Memory B cell (primary cell): ENCODE results near the gene RPE.

Experiments used
- ATAC-seq: fragments of 150-1000 bp; cut with Tn5 transposase; 2 replicates; pipeline ENCODE4 v1.10.0; 2021; ENCODE audit warnings: low read depth, mild to moderate bottlenecking, moderate library complexity
- DNase-seq, 2 donors: peaks; one replicate each; pipeline ENCODE4 v3.0.0; 2022; ENCODE audit warnings: low spot score in 2 of 2
- H3K27ac Mint-ChIP-seq: one replicate; pipeline ENCODE4 v1.8.0; 2022; ENCODE audit warnings: mild to moderate bottlenecking, moderate library complexity, mixed read lengths
- H3K27me3 Mint-ChIP-seq: one replicate; pipeline ENCODE4 v1.8.0; 2022; ENCODE audit warnings: mixed read lengths
- H3K36me3 Mint-ChIP-seq: one replicate; pipeline ENCODE4 v1.8.0; 2022; ENCODE audit warnings: mild to moderate bottlenecking, mixed read lengths
- H3K4me1 Mint-ChIP-seq: one replicate; pipeline ENCODE4 v1.8.0; 2022; ENCODE audit warnings: mixed read lengths
- H3K4me3 Mint-ChIP-seq: one replicate; pipeline ENCODE4 v1.8.0; 2022; ENCODE audit warnings: mild to moderate bottlenecking, moderate library complexity, mixed read lengths
- H3K9me3 Mint-ChIP-seq: one replicate; pipeline ENCODE4 v1.8.0; 2022; ENCODE audit warnings: mixed read lengths

RPE gene

DNA sequence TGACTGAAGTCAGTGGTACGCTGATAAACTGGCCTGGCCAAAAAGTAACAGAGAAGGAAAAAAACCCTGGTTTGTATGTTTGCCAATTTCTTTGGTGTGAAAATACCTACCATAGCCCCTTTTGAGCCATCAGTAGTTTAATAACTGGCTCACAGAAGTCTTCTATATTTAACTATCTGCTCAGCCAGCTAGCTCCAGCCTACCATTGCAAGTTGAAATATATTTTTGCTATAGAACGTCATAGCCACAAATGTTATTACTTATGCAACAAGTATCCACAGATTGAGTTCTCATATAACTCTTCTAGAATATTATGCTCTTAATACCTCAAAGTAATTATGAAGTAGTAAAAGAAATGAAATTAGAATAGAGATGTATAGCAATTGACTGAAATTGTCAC lies 25.2 kb downstream of the RPE start:
- H3K9me3 Mint-ChIP-seq: no peaks in the 10 kb centered on the region
- no peak overlapping the region for H3K27ac Mint-ChIP-seq
- peaks cover 10% of the 10 kb centered on the region for H3K36me3 Mint-ChIP-seq
- DNase-seq (no peak), ATAC-seq (no peak)
- no peak overlapping the region for H3K4me3 Mint-ChIP-seq
- no peaks in the 10 kb centered on the region for H3K27me3 Mint-ChIP-seq
- no peaks in the 10 kb centered on the region for H3K4me1 Mint-ChIP-seq

DNA sequence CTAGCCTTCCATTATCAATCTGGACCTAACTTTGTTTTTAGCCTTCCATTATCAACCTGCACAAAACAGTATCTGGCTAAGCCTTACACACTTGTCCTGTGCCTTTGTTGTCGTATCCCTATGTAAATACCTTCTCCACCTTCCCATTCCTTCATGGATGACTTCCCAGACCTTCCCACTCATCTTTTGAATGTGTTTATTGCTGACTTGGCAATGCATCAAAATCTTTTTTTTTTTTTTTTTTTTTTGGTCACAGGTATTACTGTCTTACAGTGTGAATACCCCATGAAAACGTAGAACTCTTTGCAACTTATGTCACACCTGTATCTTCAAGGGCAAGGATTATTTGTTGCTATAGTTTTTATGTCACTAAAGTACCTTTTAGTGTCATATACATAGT lies 25.7 kb downstream of the RPE start:
- no peak overlapping the region for H3K4me3 Mint-ChIP-seq
- DNase-seq (no peak), ATAC-seq (no peak)
- H3K27me3 Mint-ChIP-seq: no peaks in the 10 kb centered on the region
- no peaks in the 10 kb centered on the region for H3K4me1 Mint-ChIP-seq
- peaks cover 5% of the 10 kb centered on the region for H3K36me3 Mint-ChIP-seq
- no peak overlapping the region for H3K27ac Mint-ChIP-seq
- no peaks in the 10 kb centered on the region for H3K9me3 Mint-ChIP-seq

DNA sequence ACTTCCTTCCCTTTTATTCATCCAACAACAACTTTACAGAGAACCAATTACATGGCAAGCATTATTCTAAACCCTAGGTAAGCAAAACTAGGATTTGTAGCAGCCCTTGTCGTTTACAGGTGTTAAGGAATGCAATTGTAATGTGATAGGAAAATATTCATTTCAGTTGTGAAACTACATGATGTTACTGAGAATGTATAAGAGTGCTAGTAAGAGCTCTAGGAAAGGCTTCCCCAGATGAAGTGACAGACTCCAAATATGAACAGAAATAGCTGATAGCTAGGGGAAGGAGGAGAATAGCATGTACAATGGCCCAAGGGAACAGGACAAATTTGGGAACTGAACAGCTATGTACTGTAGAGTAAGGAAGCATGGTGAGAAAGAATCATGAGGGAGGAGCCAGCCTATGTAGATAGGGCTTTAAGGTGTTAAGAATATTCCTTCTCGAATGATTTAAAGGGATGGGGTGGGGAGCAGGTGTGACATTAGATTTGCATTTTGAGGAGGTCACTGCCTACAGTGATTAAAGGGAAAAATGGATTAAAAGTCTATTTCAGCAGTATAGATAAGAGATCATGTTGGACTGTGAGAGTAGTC lies 31.7 kb downstream of the RPE start:
- Mint-ChIP-seq H3K4me1 (no peaks in the 10 kb centered on the region), H3K4me3 (no peak overlapping the region), H3K27me3 (no peaks in the 10 kb centered on the region), H3K27ac (peak overlapping the region; percentile 2), H3K36me3 (peaks cover 3% of the 10 kb centered on the region), H3K9me3 (peaks cover 2% of the 10 kb centered on the region)
- ATAC-seq: no peak
- DNase-seq: no peak

DNA sequence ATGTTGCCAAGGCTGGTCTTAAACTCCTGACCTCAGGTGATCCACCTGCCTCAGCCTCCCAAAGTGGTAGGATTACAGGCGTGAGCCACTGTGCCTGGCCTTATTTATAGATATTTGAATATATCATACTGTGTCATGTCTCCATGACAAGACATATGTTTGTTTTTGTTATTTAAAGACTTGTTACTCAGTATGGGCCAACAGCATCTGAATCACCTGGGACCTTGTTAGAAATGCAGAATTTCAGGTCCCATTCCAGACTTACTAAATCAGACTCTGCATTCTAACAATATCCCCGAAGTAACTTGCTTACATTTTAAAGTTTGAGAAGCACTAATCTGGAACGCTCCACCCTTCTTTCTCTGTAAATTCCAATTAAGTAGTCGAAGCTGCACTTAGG lies 33.2 kb downstream of the RPE start:
- ATAC-seq: no peak
- no peaks in the 10 kb centered on the region for H3K27me3 Mint-ChIP-seq
- no peak overlapping the region for H3K27ac Mint-ChIP-seq
- no peaks in the 10 kb centered on the region for H3K4me1 Mint-ChIP-seq
- DNase-seq: no peak
- no peak overlapping the region for H3K4me3 Mint-ChIP-seq
- H3K9me3 Mint-ChIP-seq: peaks cover 2% of the 10 kb centered on the region
- peaks cover 3% of the 10 kb centered on the region for H3K36me3 Mint-ChIP-seq

DNA sequence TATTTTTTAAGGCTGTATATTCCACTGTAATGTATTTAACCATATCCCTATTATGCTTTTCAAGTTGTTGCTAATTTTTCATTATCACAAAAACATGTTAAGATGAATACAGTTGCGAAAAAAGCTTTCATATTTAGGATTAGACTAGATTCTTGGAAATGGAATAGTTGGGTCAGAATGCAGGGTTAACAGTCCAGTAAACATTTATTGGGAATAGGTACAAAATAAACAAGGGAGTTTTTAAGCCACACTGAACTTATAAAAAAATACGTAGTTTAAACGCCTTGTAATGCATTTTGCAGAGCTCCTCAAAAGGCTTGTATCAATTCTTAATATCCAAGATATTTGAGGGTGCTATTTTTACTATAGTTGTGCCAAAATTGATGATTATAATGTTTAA lies 35.6 kb downstream of the RPE start:
- Mint-ChIP-seq H3K27me3 (no peaks in the 10 kb centered on the region), H3K36me3 (peaks cover 3% of the 10 kb centered on the region), H3K9me3 (peaks cover 2% of the 10 kb centered on the region), H3K27ac (no peak overlapping the region), H3K4me3 (no peak overlapping the region), H3K4me1 (no peaks in the 10 kb centered on the region)
- ATAC-seq (no peak), DNase-seq (no peak)

DNA sequence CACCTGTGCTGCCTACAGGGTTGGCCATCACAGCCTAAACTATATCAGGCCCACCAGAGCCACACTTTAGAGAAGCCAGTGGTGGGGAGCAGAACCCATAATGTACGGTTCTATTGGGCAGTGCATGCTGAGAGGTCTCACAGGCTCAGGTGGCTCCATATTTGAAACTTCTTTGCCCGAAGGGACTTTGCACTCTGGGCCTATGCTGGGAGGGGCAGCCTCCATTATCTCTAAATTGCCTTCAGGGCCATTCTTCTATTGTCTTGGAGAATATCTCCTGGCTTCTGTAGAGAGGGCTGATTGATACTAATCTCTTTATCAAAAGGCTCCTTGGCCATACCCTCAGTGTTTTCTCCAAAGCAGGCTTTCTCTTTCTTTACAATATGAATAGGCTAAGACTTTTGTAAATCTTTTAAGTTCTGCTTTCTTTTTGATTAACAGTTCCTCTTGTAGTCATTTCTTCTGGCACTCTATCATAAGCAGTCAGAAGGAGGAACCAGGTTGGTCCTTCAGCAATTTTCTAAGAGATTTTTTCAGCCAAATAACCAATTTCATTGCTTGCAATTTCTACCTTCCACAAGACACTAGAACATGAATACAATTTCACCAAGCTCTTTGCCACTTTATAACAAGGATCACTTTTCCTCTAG lies 44.5 kb downstream of the RPE start:
- peaks cover 1% of the 10 kb centered on the region for H3K9me3 Mint-ChIP-seq

DNA sequence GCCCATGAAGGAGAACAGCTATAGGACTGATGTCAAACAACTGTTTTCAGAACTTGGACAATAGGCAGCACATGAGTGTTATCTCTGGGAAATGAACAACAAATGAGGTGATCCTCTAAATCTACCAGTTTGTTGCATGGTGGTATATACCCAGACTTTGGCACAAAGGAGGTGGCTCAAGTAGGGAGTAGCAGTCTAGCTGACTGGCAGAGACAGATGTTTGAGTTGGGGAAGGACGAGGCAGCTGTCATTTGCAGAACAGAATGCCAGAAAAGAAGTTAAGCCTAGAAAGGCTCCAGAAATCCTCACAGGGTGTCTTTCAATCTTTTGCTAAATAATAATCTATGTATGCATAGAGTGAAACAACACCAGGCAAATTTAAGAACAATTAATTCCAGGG lies 47.4 kb downstream of the RPE start:
- no peak for ATAC-seq
- Mint-ChIP-seq H3K36me3 (peaks cover 20% of the 10 kb centered on the region), H3K27me3 (no peaks in the 10 kb centered on the region), H3K4me1 (no peaks in the 10 kb centered on the region), H3K9me3 (peaks cover 4% of the 10 kb centered on the region), H3K4me3 (no peak overlapping the region), H3K27ac (no peak overlapping the region)
- no peak for DNase-seq

More for the DNA sequence above, 44.5 kb downstream of the RPE start:
- ATAC-seq (no peak), DNase-seq (no peak)
- Mint-ChIP-seq H3K4me1 (no peaks in the 10 kb centered on the region), H3K27ac (no peak overlapping the region), H3K27me3 (no peaks in the 10 kb centered on the region), H3K36me3 (peaks cover 11% of the 10 kb centered on the region), H3K4me3 (no peak overlapping the region)

DNA sequence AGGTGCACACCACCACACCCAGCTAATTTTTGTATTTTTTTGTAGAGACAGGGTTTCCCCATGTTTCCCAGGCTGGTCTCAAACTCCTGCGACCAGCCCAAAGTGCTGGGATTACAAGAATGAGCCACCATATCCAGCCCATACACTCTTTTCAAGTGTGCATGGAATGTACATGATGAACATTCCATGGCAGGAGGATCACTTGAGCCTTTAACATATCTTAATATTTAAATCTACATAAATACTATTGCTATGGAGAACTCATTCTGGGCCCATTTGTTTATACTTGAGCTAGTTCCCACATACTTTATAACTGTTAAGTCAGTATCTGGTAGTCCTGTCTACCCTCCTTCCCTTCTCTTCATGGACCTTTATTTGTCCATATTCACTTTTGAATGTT lies 48.4 kb downstream of the RPE start:
- Mint-ChIP-seq H3K4me1 (no peaks in the 10 kb centered on the region), H3K36me3 (peaks cover 24% of the 10 kb centered on the region), H3K27ac (no peak overlapping the region), H3K4me3 (no peak overlapping the region), H3K27me3 (no peaks in the 10 kb centered on the region), H3K9me3 (peaks cover 10% of the 10 kb centered on the region)
- DNase-seq (no peak), ATAC-seq (no peak)

DNA sequence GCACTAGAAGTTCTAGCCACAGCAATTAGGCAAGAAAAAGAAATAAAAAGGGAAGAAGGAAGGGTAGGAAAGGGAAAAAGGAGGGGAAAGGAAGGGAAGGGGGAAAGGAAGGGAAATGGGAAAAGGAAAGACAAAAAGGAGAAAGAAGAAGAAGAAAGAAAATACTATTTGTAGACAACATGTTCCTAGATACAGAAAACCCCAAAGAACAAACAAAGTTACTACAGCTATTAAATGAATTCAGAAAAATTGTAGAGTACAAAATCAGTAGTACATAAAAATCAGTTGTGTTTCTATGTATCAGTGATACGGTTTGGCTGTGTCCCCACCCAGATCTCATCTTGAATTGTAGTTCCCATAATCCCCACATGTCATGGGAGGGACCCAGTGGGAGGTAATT lies 52.3 kb downstream of the RPE start:
- Mint-ChIP-seq H3K9me3 (peaks cover 15% of the 10 kb centered on the region), H3K27me3 (no peaks in the 10 kb centered on the region), H3K4me1 (no peaks in the 10 kb centered on the region), H3K4me3 (no peak overlapping the region), H3K36me3 (peaks cover 22% of the 10 kb centered on the region), H3K27ac (no peak overlapping the region)
- ATAC-seq: no peak
- no peak for DNase-seq

DNA sequence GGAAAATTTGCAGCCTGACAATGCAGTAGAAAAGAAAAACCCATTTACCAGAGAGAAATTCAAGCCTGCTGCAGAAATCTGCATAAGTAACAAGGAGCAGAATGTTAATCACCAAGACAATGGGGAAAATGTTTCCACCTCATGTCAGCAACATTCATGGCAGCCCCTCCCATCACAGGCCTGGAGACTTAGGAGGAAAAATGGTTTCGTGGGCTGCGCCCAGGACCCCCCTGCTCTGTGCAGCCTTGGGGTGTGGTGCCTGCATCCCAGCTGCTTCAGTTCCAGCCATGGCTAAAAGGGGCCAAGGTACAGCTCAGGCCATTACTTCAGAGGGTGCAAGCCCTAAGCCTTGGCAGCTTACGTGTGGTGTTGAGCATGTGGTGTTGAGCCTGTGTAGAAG lies 53.4 kb downstream of the RPE start:
- peaks cover 15% of the 10 kb centered on the region for H3K9me3 Mint-ChIP-seq
- no peak overlapping the region for H3K27ac Mint-ChIP-seq
- H3K36me3 Mint-ChIP-seq: peaks cover 22% of the 10 kb centered on the region
- H3K4me1 Mint-ChIP-seq: no peaks in the 10 kb centered on the region
- DNase-seq (no peak), ATAC-seq (no peak)
- H3K27me3 Mint-ChIP-seq: no peaks in the 10 kb centered on the region
- no peak overlapping the region for H3K4me3 Mint-ChIP-seq

DNA sequence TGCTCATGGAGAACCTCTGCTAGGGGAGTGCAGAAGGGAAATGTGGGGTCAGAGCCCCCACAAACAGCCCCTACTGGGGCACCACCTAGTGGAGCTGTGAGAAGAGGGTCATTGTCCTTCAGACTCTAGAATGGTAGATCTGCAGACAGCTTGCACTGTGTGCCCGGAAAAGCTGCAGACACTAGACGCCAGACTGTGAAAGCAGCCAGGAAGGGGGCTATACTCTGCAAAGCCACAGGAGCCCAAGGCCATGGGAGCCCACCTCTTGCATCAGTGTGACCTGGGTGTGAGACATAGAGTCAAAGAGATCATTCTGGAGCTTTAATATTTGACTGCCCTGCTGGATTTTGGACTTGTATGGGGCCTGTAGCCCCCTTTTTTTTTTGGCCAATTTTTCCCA lies 60.9 kb downstream of the RPE start:
- Mint-ChIP-seq H3K4me3 (no peak overlapping the region), H3K36me3 (peaks cover 4% of the 10 kb centered on the region), H3K4me1 (no peaks in the 10 kb centered on the region), H3K9me3 (peaks cover 1% of the 10 kb centered on the region), H3K27me3 (no peaks in the 10 kb centered on the region), H3K27ac (no peak overlapping the region)
- no peak for DNase-seq
- ATAC-seq: no peak
